Mucosa of rectum (tissue), 2 donors: Measurements from ENCODE around the gene LOXL3.

Experiments
- H3K27ac ChIP-seq, 2 donors: one replicate each; pipeline ENCODE4 v1.7.0; 2013; ENCODE audit warnings: inconsistent platforms in 2 of 2, low read depth in 2 of 2, low read length in 2 of 2
- H3K27me3 ChIP-seq, 2 donors: one replicate each; pipeline ENCODE4 v1.7.0; 2013; ENCODE audit warnings: low read length in 2 of 2; ENCODE audit not compliant: control insufficient read depth in 2 of 2, insufficient read depth in 2 of 2
- H3K36me3 ChIP-seq, 2 donors: one replicate each; pipeline ENCODE4 v1.7.0; 2013; ENCODE audit warnings: low read length in 2 of 2; ENCODE audit not compliant: control insufficient read depth in 2 of 2, insufficient read depth in 2 of 2
- H3K4me1 ChIP-seq, 2 donors: one replicate each; pipeline ENCODE4 v1.7.0; 2013; ENCODE audit warnings: low read length in 2 of 2, mild to moderate bottlenecking in 1 of 2; ENCODE audit not compliant: control insufficient read depth in 2 of 2, insufficient read depth in 2 of 2
- H3K4me3 ChIP-seq, 2 donors: one replicate each; pipeline ENCODE4 v1.7.0; 2013; ENCODE audit warnings: low read length in 2 of 2
- H3K9ac ChIP-seq, 2 donors: one replicate each; pipeline ENCODE4 v1.7.0; 2013; ENCODE audit warnings: low read length in 2 of 2, low read depth in 1 of 2, mild to moderate bottlenecking in 1 of 2
- H3K9me3 ChIP-seq, 2 donors: one replicate each; pipeline ENCODE4 v1.7.0; 2013; ENCODE audit warnings: low read length in 2 of 2; ENCODE audit not compliant: control insufficient read depth in 2 of 2
- donor health status: healthy.
- donor health status: Normal muscosa, but diverticular disease.

The LOXL3 gene

DNA sequence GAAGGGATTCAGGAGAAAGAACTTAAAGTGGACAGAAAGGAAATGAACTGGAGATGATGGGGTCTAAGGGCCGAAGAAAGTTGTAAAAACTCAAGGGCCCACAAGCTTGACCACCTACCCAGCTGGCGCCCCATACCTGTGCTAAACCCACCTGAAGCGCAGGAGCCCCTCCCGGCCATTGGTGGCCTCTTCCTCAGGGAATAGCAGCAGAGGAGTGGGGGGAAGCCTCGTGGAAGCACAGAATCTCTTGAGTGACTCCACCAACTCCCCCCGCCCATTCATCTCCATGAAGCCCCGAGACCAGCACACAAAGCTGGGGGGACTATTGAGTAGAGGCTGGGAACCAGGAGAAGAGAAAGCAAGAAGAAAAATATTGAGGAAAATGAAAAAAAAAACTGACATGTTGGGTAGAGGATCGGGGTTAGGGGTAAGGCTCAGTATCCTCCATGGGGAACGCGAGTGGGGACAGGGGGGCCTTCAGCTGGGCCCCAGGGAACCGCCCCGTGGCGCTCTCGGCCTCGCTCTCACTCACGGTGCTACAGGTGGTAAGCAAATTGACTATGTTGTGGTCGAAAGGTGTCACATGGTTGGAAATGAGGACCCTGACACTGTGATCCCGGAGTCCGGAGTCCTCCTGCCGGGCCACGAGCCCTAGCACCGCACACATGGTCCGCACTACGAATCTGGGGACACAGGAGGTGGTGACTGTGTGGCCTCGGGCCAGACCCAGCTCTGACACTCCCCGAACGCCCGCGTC lies 25.0 kb downstream of the LOXL3 start:
- no peaks in the 10 kb centered on the region for H3K27me3 ChIP-seq
- H3K9me3 ChIP-seq, result no peaks in the 10 kb centered on the region
- H3K36me3 ChIP-seq, result peaks cover 18 to 37% of the 10 kb centered on the region in 2 donors
- peak overlapping the region; percentile 87 to 90 for H3K27ac ChIP-seq
- H3K4me1 ChIP-seq, result peaks cover 32 to 33% of the 10 kb centered on the region in 2 donors
- H3K9ac ChIP-seq, result peak overlapping the region; percentile 88 to 96
- H3K4me3 ChIP-seq, result peak overlapping the region; percentile 94 to 97

DNA sequence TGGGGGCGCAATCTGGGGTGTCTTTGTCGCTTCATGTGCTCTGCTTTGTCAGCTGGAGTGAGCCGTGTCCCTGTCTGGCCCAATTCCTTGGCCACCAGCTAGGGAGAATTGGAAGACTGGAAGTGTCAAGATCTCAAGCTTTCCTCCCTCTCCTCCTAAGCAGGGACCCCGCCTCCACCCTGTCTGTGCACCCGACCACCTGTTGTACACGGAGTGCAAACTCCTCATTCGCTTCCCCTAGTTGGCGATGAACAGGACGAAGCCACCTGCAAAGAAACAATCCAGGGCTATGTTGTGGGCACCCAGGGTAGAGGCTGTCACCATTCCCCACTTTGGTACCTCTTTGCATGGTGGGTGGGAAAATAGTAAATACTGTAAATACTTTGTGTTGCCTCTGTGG lies 26.0 kb downstream of the LOXL3 start:
- Histone ChIP-seq H3K27me3 (no peaks in the 10 kb centered on the region), H3K27ac (no peak overlapping the region), H3K9ac (no peak overlapping the region), H3K4me1 (peaks cover 32 to 33% of the 10 kb centered on the region in 2 donors), H3K36me3 (peaks cover 16 to 31% of the 10 kb centered on the region in 2 donors), H3K4me3 (peak overlapping the region in 1 of 2 donors; percentile 97), H3K9me3 (no peaks in the 10 kb centered on the region)

DNA sequence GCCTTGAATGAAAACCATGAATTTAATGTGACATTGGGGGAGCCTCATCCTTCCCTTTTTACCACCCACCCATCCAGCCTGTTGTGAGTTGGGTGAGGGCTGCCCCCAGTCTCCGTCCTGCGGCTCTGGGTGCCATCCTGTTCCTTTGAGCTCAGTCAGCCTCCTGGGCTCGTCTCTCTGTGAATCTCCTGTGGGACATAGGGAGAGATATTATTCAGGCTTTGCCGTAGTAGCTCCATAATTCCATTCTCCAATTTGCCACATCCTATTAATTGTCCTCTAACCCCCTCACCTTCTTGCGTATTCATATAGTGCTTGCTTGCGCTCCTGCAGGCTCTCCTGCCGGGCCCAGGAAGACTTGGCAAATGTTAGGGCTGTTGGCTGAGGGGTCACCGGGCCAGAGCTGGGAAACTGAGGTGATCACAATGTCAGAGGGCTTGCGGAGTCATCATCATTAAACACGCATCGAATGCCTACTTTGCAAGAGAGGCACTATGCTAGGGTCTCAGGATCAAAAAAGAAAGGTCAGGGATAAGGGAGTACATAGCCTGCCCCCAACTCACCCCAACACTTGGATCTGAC lies 27.0 kb downstream of the LOXL3 start:
- Histone ChIP-seq H3K27ac (no peak overlapping the region), H3K27me3 (no peaks in the 10 kb centered on the region), H3K4me3 (no peak overlapping the region), H3K4me1 (peaks cover 32 to 33% of the 10 kb centered on the region in 2 donors), H3K9ac (no peak overlapping the region), H3K36me3 (peaks cover 12 to 30% of the 10 kb centered on the region in 2 donors), H3K9me3 (no peaks in the 10 kb centered on the region)

DNA sequence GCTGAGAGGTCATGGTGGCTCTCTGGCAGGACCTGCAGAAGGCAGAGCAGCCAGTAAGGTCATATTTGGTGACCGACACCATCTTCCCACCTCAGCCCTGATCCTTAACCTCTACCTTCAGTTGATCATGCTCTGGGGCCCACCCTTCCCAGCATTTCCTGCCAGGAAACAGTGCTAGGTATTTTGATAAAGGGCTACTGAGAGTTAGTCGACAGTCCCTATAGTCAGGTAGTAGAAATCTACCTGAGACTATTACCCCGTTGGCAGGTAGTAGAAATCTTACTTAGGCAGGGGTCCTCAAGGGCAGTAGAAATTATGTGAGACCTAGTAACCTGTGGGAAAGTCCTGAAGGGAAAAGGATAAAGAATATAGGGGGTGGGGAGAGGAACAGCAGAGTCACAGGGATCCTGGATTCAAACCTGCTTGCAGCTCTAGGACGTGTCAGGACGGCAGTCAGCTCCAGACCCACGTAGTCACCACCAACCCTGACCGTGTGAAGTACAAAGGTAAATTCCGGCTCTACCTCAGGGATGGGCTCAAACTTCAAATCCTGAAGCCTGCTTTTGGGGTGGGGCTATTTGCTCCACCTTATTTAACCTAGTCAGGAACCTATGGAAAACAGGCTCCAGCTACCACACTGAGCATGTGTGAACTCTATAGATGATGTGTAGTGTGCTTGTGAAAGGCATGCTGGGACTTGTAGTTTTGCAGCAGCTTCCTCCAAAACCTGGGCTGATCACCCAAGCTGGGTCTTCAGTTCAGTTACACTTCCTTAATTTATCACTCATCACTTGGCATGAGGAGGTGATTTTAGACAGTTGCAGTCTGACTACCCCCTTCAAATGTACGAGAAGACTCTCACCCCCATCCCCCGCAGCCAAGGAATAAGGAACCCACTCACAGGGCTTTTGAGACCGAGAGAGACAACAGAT lies 27.8 kb downstream of the LOXL3 start, which contains the start of gene DQX1:
Gene DQX1, minus strand, starts transcription at position 515 of the 932 bp plus-strand sequence. Its CDS starts 502 bp downstream, at position 13.
- Histone ChIP-seq H3K4me1 (peaks cover 26 to 28% of the 10 kb centered on the region in 2 donors), H3K9ac (peak within 1 kb of the TSS; percentile 65 to 74), H3K27ac (peak within 1 kb of the TSS; percentile 76 to 82)

DNA sequence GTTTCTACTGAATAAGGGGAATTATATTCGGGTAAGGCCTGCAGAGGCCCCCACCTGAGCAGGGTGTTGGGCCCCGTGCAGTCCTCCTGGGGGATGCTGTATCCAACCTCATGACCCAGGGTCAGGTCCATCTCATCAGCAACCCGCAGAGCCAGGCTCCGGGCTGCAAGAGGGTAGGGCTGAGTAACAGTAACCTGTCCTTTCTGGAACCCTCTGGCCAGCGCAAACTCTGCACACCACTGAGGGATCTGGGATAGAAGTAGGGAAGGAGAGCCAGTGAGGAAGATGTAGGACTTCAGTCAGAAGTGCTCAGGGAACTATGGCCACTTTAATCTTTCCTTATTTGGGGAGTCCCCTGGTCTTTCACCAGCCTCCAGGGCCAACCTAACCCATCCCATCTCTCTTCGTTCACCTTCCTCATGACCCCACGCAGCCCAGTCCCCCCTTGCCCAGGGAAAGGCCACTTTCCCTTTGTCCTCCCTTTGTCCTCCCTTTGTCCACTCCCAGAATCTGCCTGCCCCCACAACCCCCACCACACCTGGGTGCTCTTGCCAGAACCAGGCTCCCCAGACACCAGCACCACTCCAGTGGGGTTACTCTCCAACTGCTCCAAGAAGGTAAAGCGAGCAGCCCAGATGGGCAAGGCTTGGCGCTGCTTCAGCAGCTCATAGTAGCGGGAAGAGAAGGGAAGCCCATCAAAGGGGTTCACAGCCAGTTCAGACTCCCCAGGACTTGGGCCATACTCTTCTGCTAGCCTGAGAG lies 28.6 kb downstream of the LOXL3 start:
- Histone ChIP-seq H3K9ac (peak overlapping the region in 1 of 2 donors; percentile 74), H3K4me1 (peaks cover 20 to 23% of the 10 kb centered on the region in 2 donors), H3K36me3 (peaks cover 12 to 30% of the 10 kb centered on the region in 2 donors), H3K27ac (peak overlapping the region; percentile 76 to 82), H3K4me3 (peak overlapping the region; percentile 65 to 69), H3K9me3 (no peaks in the 10 kb centered on the region), H3K27me3 (no peaks in the 10 kb centered on the region)

More for the DNA sequence above, 27.8 kb downstream of the LOXL3 start, which contains the start of gene DQX1:
- H3K36me3 ChIP-seq, result peaks cover 12 to 30% of the 10 kb centered on the region in 2 donors
- no peaks in the 10 kb centered on the region for H3K9me3 ChIP-seq
- peak within 1 kb of the TSS; percentile 65 to 69 for H3K4me3 ChIP-seq
- no peaks in the 10 kb centered on the region for H3K27me3 ChIP-seq

DNA sequence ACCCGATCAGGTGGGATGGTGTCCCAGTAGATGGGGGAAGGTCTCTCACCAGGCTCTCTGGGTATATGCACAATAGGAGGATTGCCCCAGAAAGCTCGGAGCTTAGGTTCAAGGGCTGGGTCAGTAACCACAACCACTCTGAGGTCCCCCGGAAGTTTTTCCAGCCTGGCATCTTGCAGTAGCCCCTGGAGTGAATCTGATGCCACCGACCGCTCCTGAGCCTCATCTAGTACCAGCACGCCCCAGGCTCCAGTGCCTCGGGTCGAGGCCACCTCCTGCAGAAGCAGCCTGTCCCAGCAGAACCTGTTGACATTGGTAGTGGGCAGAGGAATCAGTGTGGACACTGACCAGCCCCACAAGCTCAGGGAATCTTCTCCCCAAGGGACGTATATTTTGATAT lies 29.7 kb downstream of the LOXL3 start:
- H3K27ac ChIP-seq, result no peak overlapping the region

DNA sequence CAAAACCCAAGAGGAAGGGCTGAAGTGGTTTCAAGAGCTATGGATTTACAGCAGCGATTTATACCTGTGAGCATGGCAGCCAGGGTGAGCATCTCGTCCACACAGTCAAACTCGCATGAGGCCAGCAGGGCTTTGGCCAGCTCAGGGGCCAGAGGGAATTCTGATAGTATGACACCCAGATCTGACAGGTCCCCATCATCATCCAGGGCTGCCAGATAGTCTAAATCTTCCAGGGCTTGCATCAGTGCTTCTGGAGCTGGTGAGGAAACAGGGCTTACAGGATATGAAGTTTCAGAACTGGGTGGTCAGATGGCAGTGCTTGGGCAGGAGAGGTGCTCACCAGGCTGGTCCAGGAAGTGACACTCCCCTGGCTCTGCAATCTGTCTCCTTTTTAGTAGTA lies 31.2 kb downstream of the LOXL3 start:
- Histone ChIP-seq H3K9me3 (no peaks in the 10 kb centered on the region), H3K27ac (no peak overlapping the region), H3K27me3 (peaks cover 0 to 15% of the 10 kb centered on the region in 2 donors), H3K4me3 (no peak overlapping the region), H3K4me1 (peaks cover 9 to 10% of the 10 kb centered on the region in 2 donors), H3K9ac (no peak overlapping the region), H3K36me3 (peaks cover 12 to 22% of the 10 kb centered on the region in 2 donors)

More for the DNA sequence above, 29.7 kb downstream of the LOXL3 start:
- Histone ChIP-seq H3K36me3 (peaks cover 12 to 32% of the 10 kb centered on the region in 2 donors), H3K4me3 (no peak overlapping the region), H3K9ac (no peak overlapping the region), H3K27me3 (peaks cover 0 to 5% of the 10 kb centered on the region in 2 donors), H3K9me3 (no peaks in the 10 kb centered on the region), H3K4me1 (peaks cover 20% of the 10 kb centered on the region in 2 donors)

DNA sequence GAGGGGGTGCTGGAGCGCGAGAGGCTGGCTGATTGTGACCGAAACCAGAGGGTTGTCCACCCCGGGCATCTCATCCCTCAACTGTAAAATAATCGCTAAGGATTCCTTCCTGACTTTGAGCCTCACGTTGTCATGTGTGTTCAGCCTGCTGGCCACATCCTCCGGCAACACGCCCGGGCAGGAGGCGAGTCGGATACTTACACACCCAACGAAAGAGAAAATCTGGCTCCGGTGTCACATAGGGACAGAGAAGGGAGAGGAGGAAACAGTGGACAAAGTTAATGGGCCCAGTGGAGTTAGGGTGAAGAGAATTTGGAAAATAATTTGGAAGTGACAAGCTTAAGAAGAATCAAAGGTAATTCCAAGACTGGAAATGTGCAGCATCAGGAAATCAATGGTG lies 37.1 kb downstream of the LOXL3 start:
- Histone ChIP-seq H3K27me3 (peaks cover 42 to 46% of the 10 kb centered on the region in 2 donors), H3K9me3 (no peaks in the 10 kb centered on the region), H3K4me1 (peaks cover 6 to 8% of the 10 kb centered on the region in 2 donors), H3K9ac (no peak overlapping the region), H3K4me3 (no peak overlapping the region), H3K27ac (no peak overlapping the region), H3K36me3 (peaks cover 0 to 2% of the 10 kb centered on the region in 2 donors)

DNA sequence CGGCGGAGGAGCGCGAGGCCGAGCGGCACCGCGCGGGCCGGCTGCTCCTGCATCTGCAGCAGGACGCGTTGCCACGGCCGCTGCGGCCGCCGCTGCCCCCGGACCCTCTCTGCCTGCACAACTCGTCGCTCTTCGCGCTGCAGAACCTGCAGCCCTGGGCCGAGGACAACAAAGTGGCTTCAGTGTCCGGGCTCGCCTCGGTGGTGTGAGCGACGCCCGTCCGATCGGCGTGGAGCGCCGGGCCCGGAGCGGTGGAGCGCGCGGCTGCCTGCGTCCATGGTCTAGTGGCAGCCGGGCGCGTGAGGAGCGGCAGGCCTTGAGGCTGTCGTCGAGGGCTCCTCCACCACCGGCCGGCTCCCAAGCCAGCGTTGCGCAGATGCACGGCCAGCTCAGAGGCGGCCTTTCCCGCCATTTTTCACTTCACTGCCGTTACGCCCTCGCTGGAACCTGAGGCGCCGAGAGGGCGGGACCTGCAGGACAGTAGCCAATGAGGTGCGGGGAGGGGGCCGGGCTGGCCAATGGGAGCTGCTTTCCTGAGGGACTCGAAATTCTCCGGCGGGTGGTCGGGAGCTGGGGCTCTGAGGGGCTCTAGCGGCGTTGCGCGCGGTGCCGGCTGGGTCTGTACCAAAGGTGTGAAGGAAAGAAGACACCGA lies 37.6 kb downstream of the LOXL3 start:
- Histone ChIP-seq H3K4me3 (peak overlapping the region; percentile 7 to 44), H3K4me1 (peaks cover 6 to 8% of the 10 kb centered on the region in 2 donors), H3K9me3 (no peaks in the 10 kb centered on the region), H3K27ac (no peak overlapping the region), H3K9ac (no peak overlapping the region), H3K27me3 (peaks cover 47 to 51% of the 10 kb centered on the region in 2 donors), H3K36me3 (peaks cover 0 to 2% of the 10 kb centered on the region in 2 donors)
